HCT116 (cell line): ENCODE measurements around the gene AXIN2. TPM values are rescaled to one million over a fixed set of nuclear protein-coding genes. Genes with fewer than 3 reads are reported as not detected.
A peak's percentile ranks its signal among the peaks of the same experiment; 100 is the strongest.

ENCODE experiments used
- ATAC-seq: fragments of 200-7000 bp; cut with Tn5 transposase; 2 replicates; pipeline ENCODE4 v1.9.1; 2020; ENCODE audit warnings: mild to moderate bottlenecking, moderate library complexity
- BruUV-seq: library from RNA; stranded (reverse); fragments of 400-500 nt; replicated peaks from 2 replicates; lab custom pipeline; 2021; lab: Mats Ljungman, UMichigan
- CTCF ChIA-PET: fragments of 300-600 bp; sonication (Branson Sonifier 250); formaldehyde crosslinking; loops from one replicate; lab custom pipeline; 2021; ENCODE audit warnings: antibody characterized with exemption; lab: Charles Lee
- POLR2A ChIA-PET: fragments of 300-600, 350-600 bp; sonication (Branson Sonifier 250); formaldehyde crosslinking; loops from one replicate; lab custom pipeline; 2021; ENCODE audit warnings: antibody characterized with exemption; lab: Charles Lee
- RAD21 ChIA-PET, 2 experiments: fragments of 300-600 bp; sonication (Branson Sonifier 250); formaldehyde crosslinking; loops; one replicate each; lab custom pipeline; 2023; ENCODE audit warnings: low total read pairs in 2 of 2; ENCODE audit not compliant: uncharacterized antibody in 2 of 2, unreplicated experiment in 2 of 2, low non-redundant PET in 1 of 2; lab: Charles Lee
- DNase-seq: peaks from one replicate; pipeline ENCODE4 v3.0.0-alpha.2; 2010; ENCODE audit warnings: low read depth, low spot score
- H2AFZ ChIP-seq: fragments of 200-600 bp; shearing (Covaris generic), sonication (generic); 2 replicates; pipeline ENCODE4 v1.6.1; 2017; ENCODE audit warnings: low read depth, mixed run types, mixed read lengths, antibody characterized with exemption, low read length; ENCODE audit not compliant: poor library complexity, severe bottlenecking
- H3K27ac ChIP-seq: 2 replicates; pipeline ENCODE4 v1.5.1; 2012; ENCODE audit warnings: low read depth, low read length
- H3K27me3 ChIP-seq: fragments of 200-600 bp; sonication (generic); 2 replicates; pipeline ENCODE4 v1.6.1; 2016; ENCODE audit warnings: mixed run types, low read length, mixed read lengths; ENCODE audit not compliant: insufficient read depth
- H3K36me3 ChIP-seq, 2 experiments: fragments of 200-500 bp in 1 of 2; fragments of 200-600 bp in 1 of 2; sonication (Bioruptor generic) in 1 of 2; sonication (generic) in 1 of 2; 2 replicates each; pipeline versions ENCODE4 v1.5.1 to v1.6.1; 2014 to 2016; ENCODE audit warnings: low read length in 2 of 2, inconsistent platforms in 1 of 2, mixed read lengths in 1 of 2, mixed run types in 1 of 2; ENCODE audit not compliant: insufficient read depth in 2 of 2, control insufficient read depth in 1 of 2
- H3K4me1 ChIP-seq, 2 experiments: fragments of 200-600 bp in 1 of 2; sonication (generic) in 1 of 2; 2 replicates each; pipeline versions ENCODE4 v1.5.1 to v1.6.1; 2012 to 2017; ENCODE audit warnings: low read length in 2 of 2, inconsistent platforms in 1 of 2, mild to moderate bottlenecking in 1 of 2, mixed read lengths in 1 of 2, mixed run types in 1 of 2, moderate library complexity in 1 of 2; ENCODE audit not compliant: insufficient read depth in 2 of 2, control insufficient read depth in 1 of 2
- H3K4me2 ChIP-seq: fragments of 200-600 bp; sonication (generic); 2 replicates; pipeline ENCODE4 v1.6.1; 2017; ENCODE audit warnings: mixed run types, low read length, mixed read lengths
- H3K4me3 ChIP-seq, 2 experiments: fragments of 200-600 bp in 1 of 2; sonication (generic) in 1 of 2; replicated peaks in 1 of 2; 2 replicates each; pipeline ENCODE4 v1.5.1; 2011 to 2016; ENCODE audit warnings: low read length in 2 of 2, control low read depth in 1 of 2, low read depth in 1 of 2, mild to moderate bottlenecking in 1 of 2, mixed read lengths in 1 of 2, mixed run types in 1 of 2
- H3K79me2 ChIP-seq: fragments of 200-600 bp; sonication (generic); 2 replicates; pipeline ENCODE4 v1.6.1; 2017; ENCODE audit warnings: mild to moderate bottlenecking, mixed run types, low read length, moderate library complexity, mixed read lengths; ENCODE audit not compliant: insufficient read depth
- H3K9ac ChIP-seq: fragments of 200-600 bp; sonication (generic); 2 replicates; pipeline ENCODE4 v1.6.1; 2016; ENCODE audit warnings: low read length, mixed read lengths
- H3K9me2 ChIP-seq: fragments of 200-600 bp; sonication (generic), shearing (Covaris generic); 2 replicates; pipeline ENCODE4 v1.6.1; 2017; ENCODE audit warnings: mixed run types, mild to moderate bottlenecking, moderate library complexity; ENCODE audit not compliant: insufficient read depth
- H3K9me3 ChIP-seq, 2 experiments: fragments of 200-500 bp in 1 of 2; fragments of 200-600 bp in 1 of 2; sonication (Bioruptor generic) in 1 of 2; sonication (generic) in 1 of 2; 2 replicates each; pipeline ENCODE4 v1.6.1; 2014 to 2017; ENCODE audit warnings: low read length in 2 of 2, mixed read lengths in 2 of 2, inconsistent platforms in 1 of 2, low read depth in 1 of 2, mild to moderate bottlenecking in 1 of 2, mixed run types in 1 of 2, moderate library complexity in 1 of 2; ENCODE audit not compliant: control insufficient read depth in 1 of 2, insufficient read depth in 1 of 2
- H4K20me1 ChIP-seq: fragments of 200-600 bp; sonication (generic), shearing (Covaris generic); 2 replicates; pipeline ENCODE4 v1.6.1; 2017; ENCODE audit warnings: mixed run types, mild to moderate bottlenecking, moderate library complexity; ENCODE audit not compliant: insufficient read depth
- ELF1 ChIP-seq: IDR thresholded peaks from 2 replicates; pipeline ENCODE4 v1.6.1; 2012; ENCODE audit warnings: low read depth, borderline replicate concordance
- FOSL1 ChIP-seq: IDR thresholded peaks from 2 replicates; pipeline ENCODE4 v1.6.1; 2012; ENCODE audit warnings: low read depth
- SP1 ChIP-seq: IDR thresholded peaks from 2 replicates; pipeline ENCODE4 v1.6.1; 2012; ENCODE audit warnings: low read depth
- ZFX ChIP-seq: fragments of 450-650 bp; IDR thresholded peaks from 2 replicates; pipeline ENCODE4 v1.6.1; 2017
- intact Hi-C: fragments of 100-400 bp; cut with micrococcal nuclease; formaldehyde crosslinking; loops from 2 replicates; pipeline ENCODE4 v1.10.0; 2022
- total RNA-seq: library from RNA; stranded (reverse); gene quantifications from one replicate; pipeline ENCODE4 v1.2.1, GENCODE V29; 2021; ENCODE audit not compliant: unreplicated experiment
- TF ChIP-seq, protein P1 (sequence below), 3 experiments: fragments of 200-600 bp in 1 of 3; sonication (generic) in 1 of 3; IDR thresholded peaks in 2 of 3; conservative IDR thresholded peaks in 1 of 3; 2 replicates each; pipeline ENCODE4 v1.5.1; 2012 to 2017; ENCODE audit warnings: low read depth in 2 of 3, low read length in 2 of 3, antibody characterized with exemption in 1 of 3, borderline replicate concordance in 1 of 3, control low read depth in 1 of 3, mild to moderate bottlenecking in 1 of 3, mixed read lengths in 1 of 3, mixed run types in 1 of 3, moderate library complexity in 1 of 3; ENCODE audit not compliant: insufficient read depth in 1 of 3
- TF ChIP-seq, protein P2 (sequence below): IDR thresholded peaks from 2 replicates; pipeline ENCODE4 v1.6.1; 2012

Gene AXIN2
- total RNA-seq, 1 experiment from 2014 or later: 7.1 TPM

DNA sequence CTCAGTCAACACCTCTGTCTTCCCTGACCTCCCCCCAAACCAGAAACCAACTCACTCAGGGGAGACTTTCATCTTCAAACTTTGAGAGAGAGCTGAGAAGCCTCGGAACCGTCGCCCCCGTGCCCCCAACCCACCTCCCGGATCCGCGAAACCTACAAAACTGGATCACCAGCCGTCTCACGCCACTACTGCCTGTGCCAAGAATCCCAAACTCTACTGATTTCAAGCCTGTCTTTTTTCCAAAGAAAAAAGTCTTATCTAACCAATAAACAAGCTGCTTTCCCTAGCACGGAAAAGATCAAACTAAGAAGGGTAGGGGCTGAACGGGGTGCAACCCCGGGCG is 2.0 kb downstream of the AXIN2 start:
- Histone ChIP-seq H3K4me3 (peak overlapping the region; percentile 68 to 74), H3K36me3 (no peaks in the 10 kb centered on the region; a peak in 1 of 4 replicates), H3K9ac (peak overlapping the region; percentile 65), H3K27ac (peak overlapping the region; percentile 86), H3K9me3 (no peaks in the 10 kb centered on the region), H3K4me1 (peaks cover 43 to 69% of the 10 kb centered on the region in 2 experiments), H2AFZ (no peak overlapping the region), H4K20me1 (no peaks in the 10 kb centered on the region), H3K27me3 (no peaks in the 10 kb centered on the region), H3K9me2 (no peaks in the 10 kb centered on the region), H3K79me2 (peaks cover 10% of the 10 kb centered on the region), H3K4me2 (peak overlapping the region; percentile 94)
- intact Hi-C loops: loop anchor here (5.0 kb wide), 2 partner anchors 233 to 428 kb away; no protein-coding TSS in a partner anchor
- ATAC-seq: no peak
- ChIA-PET CTCF (no interaction called here), POLR2A (no interaction called here), RAD21 (interaction anchor here in 1 of 2 experiments (1.2 kb wide), 1 partner anchor 606 kb away, joined by 3 read pairs; no protein-coding TSS in a partner anchor)
- no peak for DNase-seq
- TF ChIP-seq, protein P1, sequence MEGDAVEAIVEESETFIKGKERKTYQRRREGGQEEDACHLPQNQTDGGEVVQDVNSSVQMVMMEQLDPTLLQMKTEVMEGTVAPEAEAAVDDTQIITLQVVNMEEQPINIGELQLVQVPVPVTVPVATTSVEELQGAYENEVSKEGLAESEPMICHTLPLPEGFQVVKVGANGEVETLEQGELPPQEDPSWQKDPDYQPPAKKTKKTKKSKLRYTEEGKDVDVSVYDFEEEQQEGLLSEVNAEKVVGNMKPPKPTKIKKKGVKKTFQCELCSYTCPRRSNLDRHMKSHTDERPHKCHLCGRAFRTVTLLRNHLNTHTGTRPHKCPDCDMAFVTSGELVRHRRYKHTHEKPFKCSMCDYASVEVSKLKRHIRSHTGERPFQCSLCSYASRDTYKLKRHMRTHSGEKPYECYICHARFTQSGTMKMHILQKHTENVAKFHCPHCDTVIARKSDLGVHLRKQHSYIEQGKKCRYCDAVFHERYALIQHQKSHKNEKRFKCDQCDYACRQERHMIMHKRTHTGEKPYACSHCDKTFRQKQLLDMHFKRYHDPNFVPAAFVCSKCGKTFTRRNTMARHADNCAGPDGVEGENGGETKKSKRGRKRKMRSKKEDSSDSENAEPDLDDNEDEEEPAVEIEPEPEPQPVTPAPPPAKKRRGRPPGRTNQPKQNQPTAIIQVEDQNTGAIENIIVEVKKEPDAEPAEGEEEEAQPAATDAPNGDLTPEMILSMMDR (IDR thresholded peaks at IDR 0.05 in 2 of 3, conservative IDR thresholded peaks at IDR 0.05 in 1 of 3; ENCODE audit: borderline replicate concordance in 1 of 3, insufficient read depth in 1 of 3, low read depth in 2 of 3, low read length in 2 of 3): no peak
- TF ChIP-seq FOSL1 (no peak), SP1 (no peak), ZFX (no peak), ELF1 (no peak)
- TF ChIP-seq, protein P2, sequence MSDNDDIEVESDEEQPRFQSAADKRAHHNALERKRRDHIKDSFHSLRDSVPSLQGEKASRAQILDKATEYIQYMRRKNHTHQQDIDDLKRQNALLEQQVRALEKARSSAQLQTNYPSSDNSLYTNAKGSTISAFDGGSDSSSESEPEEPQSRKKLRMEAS: no peak
- no TSS peak for BruUV-seq
